GM12878 (cell line): ENCODE data around the gene ZNF182. TPM values are rescaled to one million over a fixed set of nuclear protein-coding genes. Genes with fewer than 3 reads are reported as not detected.

ENCODE experiments used
- ATAC-seq: fragments of 200-7000 bp; cut with Tn5 transposase; 3 replicates; pipeline ENCODE4 v1.9.1; 2020; ENCODE audit warnings: mild to moderate bottlenecking, moderate library complexity
- BruUV-seq: library from RNA; stranded (reverse); fragments of 400-500 nt; replicated peaks from 2 replicates; lab custom pipeline; 2021; lab: Mats Ljungman, UMichigan
- CTCF ChIA-PET: fragments of 300-600 bp; sonication (Branson Sonifier 250); formaldehyde crosslinking; extraction: SDS; loops from one replicate; lab custom pipeline; 2021; ENCODE audit warnings: inconsistent platforms; lab: Yijun Ruan, JAX
- POLR2A ChIA-PET: fragments of 350-600 bp; formaldehyde crosslinking; extraction: SDS; loops from one replicate; lab custom pipeline; 2021; ENCODE audit warnings: inconsistent platforms; lab: Charles Lee
- RAD21 ChIA-PET: fragments of 300-600 bp; sonication (Branson Sonifier 250); formaldehyde crosslinking; loops from one replicate; lab custom pipeline; 2023; ENCODE audit warnings: antibody characterized with exemption; ENCODE audit not compliant: unreplicated experiment; lab: Charles Lee
- SMC1A ChIA-PET: fragments of 300-600 bp; sonication (Branson Sonifier 250); formaldehyde crosslinking; loops from one replicate; lab custom pipeline; 2023; ENCODE audit not compliant: unreplicated experiment, uncharacterized antibody; lab: Charles Lee
- DNase-seq: peaks from one replicate; pipeline ENCODE4 v3.0.0-alpha.2; 2011; ENCODE audit warnings: low read depth, low spot score
- FAIRE-seq: peaks from 3 replicates; lab custom pipeline; 2011; peaks lifted over from hg19 to GRCh38; lab: Jason Lieb, UNC
- H2AFZ ChIP-seq: 2 replicates; pipeline ENCODE4 v1.6.0; 2011; ENCODE audit warnings: low read depth, low read length, control low read depth; ENCODE audit not compliant: control insufficient read depth
- H3K27ac ChIP-seq: 2 replicates; pipeline ENCODE4 v1.5.1; 2011; ENCODE audit warnings: control low read depth; ENCODE audit not compliant: control insufficient read depth, insufficient read depth
- H3K27me3 ChIP-seq, 2 experiments: replicated peaks in 1 of 2; 2 replicates each; pipeline versions ENCODE4 v1.6.0 to v1.6.1; 2011; ENCODE audit warnings: low read length in 1 of 2; ENCODE audit not compliant: control insufficient read depth in 2 of 2, insufficient read depth in 2 of 2
- H3K36me3 ChIP-seq, 2 experiments: 2 replicates each; pipeline ENCODE4 v1.5.1; 2011; ENCODE audit warnings: low read length in 1 of 2; ENCODE audit not compliant: control insufficient read depth in 2 of 2, insufficient read depth in 2 of 2
- H3K4me1 ChIP-seq: 2 replicates; pipeline ENCODE4 v1.6.1; 2011; ENCODE audit warnings: mild to moderate bottlenecking, low read length, moderate library complexity, mixed read lengths; ENCODE audit not compliant: control insufficient read depth, insufficient read depth
- H3K4me2 ChIP-seq: 2 replicates; pipeline ENCODE4 v1.6.0; 2011; ENCODE audit warnings: control low read depth; ENCODE audit not compliant: control insufficient read depth, insufficient read depth
- H3K4me3 ChIP-seq: fragments of 200-600 bp; sonication (generic); 2 replicates; pipeline ENCODE4 v1.5.1; 2016
- H3K79me2 ChIP-seq: 2 replicates; pipeline ENCODE4 v1.6.0; 2011; ENCODE audit warnings: low read length; ENCODE audit not compliant: control insufficient read depth, insufficient read depth
- H3K9ac ChIP-seq: 2 replicates; pipeline ENCODE4 v1.8.0; 2011; ENCODE audit warnings: low read length, control low read depth, mixed read lengths; ENCODE audit not compliant: control insufficient read depth, insufficient read depth
- H3K9me3 ChIP-seq: replicated peaks from 3 replicates; pipeline ENCODE4 v1.5.1; 2011; ENCODE audit warnings: mild to moderate bottlenecking, low read length; ENCODE audit not compliant: control insufficient read depth, insufficient read depth
- H4K20me1 ChIP-seq: 2 replicates; pipeline ENCODE4 v1.6.0; 2011; ENCODE audit not compliant: control insufficient read depth, insufficient read depth
- ASH2L ChIP-seq: fragments of 300-600, 200-600 bp; sonication (generic); IDR thresholded peaks from 2 replicates; pipeline ENCODE4 v1.6.1; 2017; ENCODE audit warnings: low read depth, mild to moderate bottlenecking, borderline replicate concordance
- BCLAF1 ChIP-seq: fragments of 450-650 bp; IDR thresholded peaks from 2 replicates; pipeline ENCODE4 v1.6.1; 2017; ENCODE audit warnings: antibody characterized with exemption, mild to moderate bottlenecking, moderate library complexity
- CBX3 ChIP-seq: fragments of 200-600 bp; sonication (generic); IDR thresholded peaks from 2 replicates; pipeline ENCODE4 v1.6.1; 2016; ENCODE audit warnings: low read depth, borderline replicate concordance
- CREM ChIP-seq: IDR thresholded peaks from 2 replicates; pipeline ENCODE4 v1.6.1; 2014; ENCODE audit warnings: antibody characterized with exemption, low read depth
- DPF2 ChIP-seq: fragments of 450-650 bp; IDR thresholded peaks from 2 replicates; pipeline ENCODE4 v1.6.1; 2017; ENCODE audit warnings: mild to moderate bottlenecking
- EGR1 ChIP-seq, 2 experiments: IDR thresholded peaks; 1 replicate in 1 of 2; 2 replicates in 1 of 2; pipeline ENCODE4 v1.6.1; 2011 to 2012; ENCODE audit warnings: low read depth in 2 of 2, low read length in 2 of 2, borderline replicate concordance in 1 of 2, mild to moderate bottlenecking in 1 of 2, moderate library complexity in 1 of 2
- ELK1 ChIP-seq: IDR thresholded peaks from 2 replicates; pipeline ENCODE4 v1.6.1; 2012; ENCODE audit warnings: low read depth, low read length, improper control_type of control experiment
- KAT2A ChIP-seq: conservative IDR thresholded peaks from 2 replicates; pipeline ENCODE4 v1.6.1; 2011; ENCODE audit warnings: low read depth, low read length; ENCODE audit not compliant: control insufficient read depth
- LARP7 ChIP-seq: fragments of 450-650 bp; IDR thresholded peaks from 2 replicates; pipeline ENCODE4 v1.6.1; 2017; ENCODE audit warnings: mild to moderate bottlenecking
- NFYA ChIP-seq: IDR thresholded peaks from 2 replicates; pipeline ENCODE4 v1.6.1; 2011; ENCODE audit warnings: low read depth, mild to moderate bottlenecking, low read length, improper control_type of control experiment, borderline replicate concordance
- NR2C1 ChIP-seq: fragments of 450-650 bp; IDR thresholded peaks from 2 replicates; pipeline ENCODE4 v1.6.1; 2017; ENCODE audit warnings: antibody characterized with exemption, mild to moderate bottlenecking, moderate library complexity
- NR2C2 ChIP-seq: IDR thresholded peaks from 2 replicates; pipeline ENCODE4 v1.6.1; 2011; ENCODE audit warnings: borderline replicate concordance, low read depth; ENCODE audit not compliant: control insufficient read depth, insufficient read length
- NR2F1 ChIP-seq: fragments of 450-650 bp; conservative IDR thresholded peaks from 2 replicates; pipeline ENCODE4 v1.6.1; 2017; ENCODE audit warnings: mild to moderate bottlenecking
- PAX5 ChIP-seq: IDR thresholded peaks from 2 replicates; pipeline ENCODE4 v1.6.1; 2011; ENCODE audit warnings: low read depth, low read length, borderline replicate concordance
- PML ChIP-seq: IDR thresholded peaks from 2 replicates; pipeline ENCODE4 v1.6.1; 2012; ENCODE audit warnings: low read length, inconsistent platforms
- ZBTB33 ChIP-seq: fragments of 450-650 bp; IDR thresholded peaks from 2 replicates; pipeline ENCODE4 v1.6.1; 2017; ENCODE audit warnings: mild to moderate bottlenecking
- WGBS: methylation state at CpG from one replicate; pipeline ENCODE4 v1.1.6; 2016; ENCODE audit warnings: low lambda C conversion rate; ENCODE audit not compliant: insufficient replicate concordance, insufficient coverage; ENCODE audit errors: missing lambda C conversion rate; 5-methylcytosine and 5-hydroxymethylcytosine counted together
- in situ Hi-C: fragments of 300-500 bp; cut with MboI; formaldehyde crosslinking; loops from 9 replicates; pipeline ENCODE4 v1.14.3; 2018; ENCODE audit warnings: mixed read lengths
- intact Hi-C: fragments of 100-400 bp; cut with micrococcal nuclease; formaldehyde crosslinking; loops from one replicate; pipeline ENCODE4 v1.14.2; 2022; ENCODE audit not compliant: unreplicated experiment
- polyA plus RNA-seq, 11 experiments: library from polyadenylated mRNA; depleted of rRNA in 4 of 11; unstranded in 6 of 11; stranded (reverse) in 5 of 11; fragments of >200 nt; fragmentation: Nextera tagmentation in 4 of 11; fragmentation: Illumina TruSeq in 1 of 11; extraction: Ambion mirVana in 4 of 11; extraction: Trizol in 1 of 11; gene quantifications; 1 replicate in 1 of 11; 2 replicates in 10 of 11; pipeline versions ENCODE4 v1.2.1 to v1.2.3, GENCODE V29; 2011 to 2016; ENCODE audit warnings: inconsistent platforms in 2 of 11, missing spikeins in 2 of 11, low read depth in 1 of 11
- total RNA-seq, 4 experiments: library from RNA; depleted of rRNA in 3 of 4; stranded (reverse); fragments of >200 nt in 3 of 4; fragmentation: Illumina TruSeq in 1 of 4; extraction: Trizol in 1 of 4; gene quantifications; 2 replicates each; pipeline versions ENCODE4 v1.2.1 to v1.2.3, GENCODE V29; 2013 to 2021

Gene ZNF182
- total and polyA plus RNA-seq, 10 of the 15 experiments (the other 5 are each of a cell fraction or from before 2014, with no cell fraction given) = 0.85 to 7.0 (median 5.3) TPM

- ChIA-PET POLR2A (no interaction called here), CTCF (interaction anchor here (3.9 kb wide), 1 partner anchor 190 kb away, joined by 18 read pairs; no protein-coding TSS in a partner anchor)
- in situ Hi-C loops = loop anchor here (10.0 kb wide), 1 partner anchor 457 kb away; the partner anchor contains the start of gene ARAF
- no peak overlapping the region for H3K27ac ChIP-seq
- 100% methylated on average over 1 of the region's 3 CpGs for whole genome bisulfite sequencing
- H3K27me3 ChIP-seq = no peaks in the 10 kb centered on the region
- no peak overlapping the region for H3K9ac ChIP-seq
- H3K4me2 ChIP-seq = no peak overlapping the region; the same call in 1 of the 2 replicates
- H2AFZ ChIP-seq = no peak overlapping the region
- FAIRE-seq = no peak
- H3K4me3 ChIP-seq = no peak overlapping the region
- ATAC-seq = no peak
- H3K79me2 ChIP-seq = no peaks in the 10 kb centered on the region
- TF ChIP-seq EGR1 (IDR thresholded peaks at IDR 0.05; ENCODE audit: borderline replicate concordance in 1 of 2, low read depth in 2 of 2, low read length in 2 of 2) = no peak
- TF ChIP-seq KAT2A = no peak
- no peak for TF ChIP-seq CBX3
- TF ChIP-seq ELK1 = no peak
- TF ChIP-seq PML = no peak
- TF ChIP-seq DPF2 = no peak
- no peak for TF ChIP-seq NR2C2
- TF ChIP-seq NR2C1 = no peak
- no peak for TF ChIP-seq CREM
- TF ChIP-seq LARP7 = no peak
- TF ChIP-seq BCLAF1 = no peak
- TF ChIP-seq ZBTB33 = no peak
- TF ChIP-seq ASH2L = no peak
- TF ChIP-seq PAX5 = no peak
- TF ChIP-seq NFYA = no peak
- no peak for TF ChIP-seq NR2F1
- TF ChIP-seq, all 136 proteins: peak for 0
- intact Hi-C loops = no loop called here
- Histone ChIP-seq H3K36me3 (no peaks in the 10 kb centered on the region), H3K9me3 (no peaks in the 10 kb centered on the region), H4K20me1 (no peaks in the 10 kb centered on the region), H3K4me1 (no peaks in the 10 kb centered on the region)
- ChIA-PET SMC1A (no interaction called here), RAD21 (no interaction called here)
- no peak for DNase-seq
- no TSS peak for BruUV-seq
Measured at GRCh38 chrX:48022100-48022499, 18.3 kb upstream of the ZNF182 start.
